HG02870 (cell line): ENCODE data around the gene TUBA1B.
"Not testable (repeated sequence)": the region's sequence is repeated elsewhere in the genome, so short reads cannot be mapped to it uniquely, and the experiment has no call there.

Experiments
- ATAC-seq: cut with Tn5 transposase; IDR thresholded peaks from one replicate; pipeline ENCODE4 v1.9.1; 2021; ENCODE audit warnings: mild to moderate bottlenecking, moderate library complexity; ENCODE audit not compliant: unreplicated experiment

Gene TUBA1B

DNA sequence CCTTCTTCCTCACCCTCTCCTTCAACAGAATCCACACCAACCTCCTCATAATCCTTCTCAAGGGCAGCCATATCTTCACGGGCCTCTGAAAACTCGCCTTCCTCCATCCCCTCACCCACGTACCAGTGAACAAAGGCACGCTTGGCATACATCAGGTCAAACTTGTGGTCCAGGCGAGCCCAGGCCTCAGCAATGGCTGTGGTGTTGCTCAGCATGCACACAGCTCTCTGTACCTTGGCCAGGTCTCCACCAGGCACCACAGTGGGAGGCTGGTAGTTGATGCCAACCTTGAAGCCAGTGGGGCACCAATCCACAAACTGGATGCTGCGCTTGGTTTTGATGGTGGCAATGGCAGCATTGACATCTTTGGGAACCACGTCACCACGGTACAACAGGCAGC, 3.2 kb downstream of the TUBA1B start:
- ATAC-seq = not testable (repeated sequence)

DNA sequence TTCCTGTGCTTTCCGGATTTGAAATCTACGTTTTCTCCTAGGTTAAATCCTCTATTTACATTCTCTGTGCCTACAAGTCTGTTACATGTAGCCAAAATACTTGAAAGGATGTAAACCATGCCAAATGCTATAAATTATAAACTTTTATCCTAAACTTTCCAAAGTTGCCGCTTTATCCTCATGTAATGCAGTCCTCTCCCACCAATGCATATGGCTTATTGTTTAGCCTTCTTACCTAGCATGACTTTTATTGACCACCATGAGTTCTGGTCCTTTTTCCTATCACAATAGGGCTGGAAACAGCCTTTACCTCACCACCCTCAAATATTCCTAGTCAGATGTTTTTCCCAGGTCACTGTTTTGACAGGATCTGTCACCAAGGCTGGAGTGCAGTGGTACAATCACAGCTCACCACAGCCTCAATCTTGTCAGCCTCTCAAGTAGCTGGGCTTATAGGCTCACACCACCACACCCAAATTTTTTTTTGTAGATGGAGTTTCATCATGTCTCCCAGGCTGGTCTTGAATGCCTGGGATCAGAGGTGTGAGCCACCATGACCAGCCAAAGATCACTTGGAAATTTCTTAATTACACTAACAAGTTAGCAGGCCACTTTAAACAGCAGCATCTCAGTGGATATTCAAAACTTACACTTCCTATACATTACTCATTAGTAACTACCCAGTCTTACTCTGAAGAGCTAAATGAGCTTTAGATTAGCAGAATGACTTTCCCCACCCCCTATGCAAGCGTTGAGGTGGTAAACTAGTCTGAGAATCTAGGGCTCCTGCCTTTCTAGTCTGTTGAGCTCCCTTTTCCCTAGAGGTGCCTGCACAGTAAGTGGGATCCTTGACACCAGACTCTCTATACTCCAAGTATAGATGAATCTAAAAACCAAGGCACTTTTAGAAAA, 4.1 kb downstream of the TUBA1B start:
- ATAC-seq = no peak

DNA sequence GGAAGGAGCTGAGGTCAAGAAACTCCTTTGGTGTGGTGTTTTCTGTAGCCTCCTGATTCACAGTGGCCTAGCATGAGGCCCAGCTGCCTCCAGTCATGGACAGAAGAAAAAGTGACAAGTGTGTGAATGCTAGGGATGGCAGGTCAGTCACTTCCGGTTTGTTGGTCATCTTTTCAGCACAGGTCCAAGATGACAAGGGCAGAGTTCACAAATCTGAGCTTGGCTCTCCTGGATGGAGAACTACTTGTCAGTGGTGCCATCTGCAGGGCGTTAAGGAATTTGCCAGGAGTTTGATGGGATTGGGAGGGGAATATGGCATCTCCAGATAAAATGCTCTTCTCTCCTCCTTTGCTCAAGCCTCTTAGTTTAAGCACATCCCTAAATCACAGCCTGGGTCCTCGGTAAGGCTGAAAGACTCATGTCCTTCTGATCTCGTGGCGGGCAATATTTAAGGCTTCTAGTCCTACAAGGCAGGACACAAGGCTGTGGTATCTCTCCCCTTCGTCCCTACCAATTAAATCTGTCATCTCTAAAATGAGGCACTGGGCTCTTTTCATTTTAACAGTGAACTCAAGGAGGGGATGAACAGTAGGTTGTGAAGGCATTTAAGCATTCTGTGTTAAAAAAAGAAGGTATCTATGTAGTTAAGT, 10.0 kb downstream of the TUBA1B start:
- no peak for ATAC-seq

DNA sequence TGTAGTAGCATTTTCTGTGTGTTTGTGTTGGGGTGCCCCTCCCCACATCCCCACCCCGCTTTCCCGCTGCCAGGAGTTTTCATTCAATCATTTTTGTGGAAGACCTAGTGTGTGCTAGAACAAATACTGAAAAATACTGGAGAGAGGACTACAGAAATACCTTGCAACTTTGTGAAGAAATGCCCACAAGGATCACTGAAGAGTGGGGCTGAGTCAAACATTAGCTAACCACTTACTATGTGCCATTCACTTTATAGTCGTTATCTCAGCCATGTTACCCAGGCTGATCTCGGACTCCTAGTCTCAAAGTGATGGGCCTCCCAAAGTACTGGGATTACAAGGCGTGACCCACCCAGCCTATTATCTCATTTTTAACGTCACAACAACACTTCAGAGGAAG, 20.0 kb downstream of the TUBA1B start:
- ATAC-seq = no peak

DNA sequence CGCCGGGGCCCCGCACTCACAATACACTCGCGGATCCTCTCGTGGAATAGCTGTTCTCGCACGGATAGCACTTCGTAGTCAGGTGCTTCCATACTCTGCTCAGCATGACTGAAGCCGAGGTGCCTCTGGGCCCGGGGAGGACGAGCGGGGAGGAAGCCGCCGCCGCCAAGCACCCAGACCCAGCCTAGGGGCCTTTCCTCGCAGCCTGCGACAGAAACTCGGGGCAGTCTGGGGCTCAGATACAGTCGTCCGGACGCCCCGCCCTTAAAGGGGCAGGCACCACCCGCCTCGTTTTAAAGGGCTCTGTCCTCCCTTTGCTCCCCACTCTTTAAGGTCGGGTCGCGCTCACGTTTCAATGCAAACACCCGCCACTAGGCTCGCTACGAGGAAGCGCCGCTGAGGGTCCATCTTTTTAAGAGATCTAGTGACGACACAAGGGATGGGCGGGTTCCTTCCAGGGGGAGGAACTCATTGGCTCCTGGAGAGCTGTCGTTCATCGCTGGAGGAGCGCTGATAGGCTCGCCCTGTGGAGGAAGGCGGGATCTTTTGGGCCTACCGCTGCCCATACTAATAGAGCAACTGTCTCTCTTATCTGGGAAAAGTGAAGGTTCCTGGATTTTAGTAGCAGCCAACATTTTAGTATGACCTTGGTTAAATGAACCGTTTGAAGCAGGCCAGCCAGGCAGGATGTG, 20.6 kb downstream of the TUBA1B start, which contains the start of gene LMBR1L:
TSS of gene LMBR1L (minus strand) at position 384 of the 692 bp plus-strand sequence. CDS start at position 92, 292 bp downstream.
- ATAC-seq = peak; percentile 96

DNA sequence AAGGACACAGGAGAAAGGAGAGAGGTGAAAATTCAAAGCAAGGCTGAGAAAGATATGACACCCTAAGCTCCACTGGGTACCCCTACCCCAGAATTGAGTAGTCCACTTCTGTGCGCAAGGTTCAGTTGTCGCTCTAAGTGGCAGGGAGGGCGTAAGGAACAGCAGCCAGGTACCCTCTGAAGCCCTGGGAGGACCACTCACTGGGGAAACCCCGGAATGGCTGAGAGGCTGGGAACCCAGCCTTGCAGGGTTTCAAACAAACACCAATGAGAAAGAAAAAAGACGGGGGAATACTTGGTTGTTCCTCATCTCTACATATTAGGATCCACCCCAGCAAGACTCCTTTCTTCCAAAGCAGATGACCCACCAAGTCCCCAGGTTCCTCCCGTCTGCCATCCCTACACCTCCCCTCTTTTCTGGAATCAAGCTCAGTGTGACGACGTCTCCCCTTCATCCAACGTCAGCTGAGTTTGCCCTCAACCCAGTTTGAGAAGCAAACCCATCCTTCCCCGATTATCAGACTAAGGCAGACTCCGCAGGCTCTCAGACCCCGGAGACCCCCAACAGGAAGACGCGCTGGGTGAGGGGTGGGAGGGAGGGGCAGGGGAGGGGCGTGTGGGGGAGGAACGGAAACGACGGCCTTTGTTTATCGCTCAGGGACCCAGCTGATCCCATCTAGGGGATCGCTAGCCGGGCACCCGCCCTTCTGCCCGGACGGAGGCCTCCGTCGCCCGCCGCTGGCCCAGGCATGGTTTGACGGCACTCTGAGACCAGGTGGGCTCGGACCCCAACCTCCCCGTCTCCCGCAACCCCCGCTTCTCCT, 21.3 kb downstream of the TUBA1B start:
- ATAC-seq = no peak

DNA sequence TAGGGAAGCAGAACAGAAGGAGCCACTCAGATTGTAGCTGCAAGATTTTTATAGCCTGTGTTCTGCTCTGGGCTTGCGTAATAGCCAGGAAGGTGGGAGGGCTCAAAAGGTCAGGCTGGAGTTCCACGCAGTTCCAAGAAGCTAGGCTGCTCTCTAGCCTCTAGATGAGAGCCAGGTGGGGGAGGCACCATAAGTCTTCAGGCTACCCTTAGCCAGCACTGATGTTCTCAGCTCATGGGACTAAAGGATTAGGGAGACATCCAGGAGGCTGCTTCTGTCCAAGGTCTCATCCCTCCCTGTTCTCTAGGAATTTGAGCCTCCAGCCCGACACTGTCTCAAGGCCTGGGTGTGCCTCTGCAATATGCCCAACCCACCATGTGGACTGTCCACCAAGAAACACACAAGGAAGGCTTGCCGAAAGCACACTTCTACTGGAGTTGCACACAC, 22.2 kb downstream of the TUBA1B start:
- no peak for ATAC-seq

DNA sequence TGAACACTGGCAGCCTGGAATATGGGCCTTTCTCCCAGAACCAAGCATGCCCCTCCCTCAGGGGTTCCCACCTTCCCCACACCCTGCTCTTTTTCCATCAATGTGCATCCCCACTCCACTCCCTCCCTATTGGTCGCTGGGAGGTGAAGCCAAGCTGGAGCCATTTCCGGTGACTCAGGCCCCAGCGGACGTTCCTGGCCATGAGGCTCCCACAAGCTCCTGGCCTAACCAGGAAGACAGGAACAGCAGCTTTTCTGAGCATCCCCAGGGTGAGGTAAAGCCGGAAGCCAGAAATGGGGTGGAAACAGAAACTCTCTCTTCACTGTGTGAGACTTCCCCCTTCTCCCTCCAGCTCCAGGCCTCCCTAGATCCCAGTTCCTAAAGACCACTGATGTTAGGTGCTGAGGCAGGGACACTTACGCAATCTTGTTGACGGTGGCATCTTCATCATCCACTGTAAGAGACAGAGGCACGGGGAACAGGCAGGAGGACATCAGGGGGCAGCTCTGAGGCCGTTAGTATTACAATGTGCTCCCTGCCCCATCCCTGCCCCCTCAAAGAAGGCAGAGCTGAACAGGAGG, 25.6 kb downstream of the TUBA1B start:
- ATAC-seq = no peak

DNA sequence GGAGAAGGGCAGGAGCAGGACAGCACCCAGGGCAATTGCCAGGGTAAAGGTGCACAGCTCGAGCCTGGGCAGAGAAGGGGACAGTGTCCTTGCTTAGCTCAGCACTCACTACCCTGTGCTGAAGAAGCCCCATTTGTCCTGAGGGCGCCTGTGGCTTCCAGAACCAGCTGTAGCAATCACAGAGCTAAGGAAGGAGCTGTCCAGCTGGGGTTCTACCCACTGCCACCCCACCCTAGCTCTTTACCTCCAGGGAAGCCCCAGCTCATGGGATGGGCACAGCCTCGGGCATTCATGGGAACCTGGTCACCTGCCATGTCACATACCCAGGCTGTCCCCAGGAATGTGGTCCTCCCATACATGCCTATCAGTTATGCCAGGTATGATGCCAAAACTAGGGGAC, 26.4 kb downstream of the TUBA1B start:
- no peak for ATAC-seq

DNA sequence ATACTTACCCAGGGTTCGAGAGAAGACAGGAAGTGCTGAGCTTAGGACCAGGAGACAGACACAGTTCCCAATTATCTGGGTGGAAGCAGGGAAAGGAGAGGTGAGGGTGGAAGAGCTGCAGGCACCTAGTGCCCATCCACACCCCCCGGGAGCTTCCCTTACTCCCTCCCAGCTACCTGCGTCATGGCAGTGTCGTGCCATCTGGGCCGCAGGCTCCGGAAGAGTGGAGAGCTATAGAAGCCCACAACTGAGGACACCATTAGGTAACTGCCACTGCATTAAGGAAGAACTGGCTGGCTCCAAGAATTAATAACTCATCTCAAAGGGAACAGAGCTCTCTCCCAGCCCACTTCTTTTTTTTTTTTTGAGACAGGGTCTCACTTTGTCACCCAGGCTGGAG, 30.8 kb downstream of the TUBA1B start:
- ATAC-seq = no peak

DNA sequence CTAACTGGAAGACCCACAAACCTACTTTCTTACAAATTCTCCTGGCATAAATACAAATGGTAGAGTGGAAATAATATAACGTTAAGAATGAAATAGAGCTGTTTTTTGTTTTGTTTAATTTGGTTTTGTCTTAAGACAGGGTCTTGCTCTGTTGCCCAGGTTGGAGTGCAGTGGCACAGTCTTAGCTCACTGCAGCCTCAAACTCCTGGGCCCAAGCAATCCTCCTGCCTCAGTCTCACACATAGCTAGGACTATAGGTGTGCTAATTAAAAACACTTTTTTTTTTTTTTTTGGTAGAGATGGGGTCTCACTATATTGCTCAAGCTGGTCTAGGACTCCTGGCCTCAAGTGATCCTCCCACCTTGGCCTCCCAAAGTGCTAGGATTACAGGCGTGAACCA, 32.5 kb downstream of the TUBA1B start:
- ATAC-seq = no peak

DNA sequence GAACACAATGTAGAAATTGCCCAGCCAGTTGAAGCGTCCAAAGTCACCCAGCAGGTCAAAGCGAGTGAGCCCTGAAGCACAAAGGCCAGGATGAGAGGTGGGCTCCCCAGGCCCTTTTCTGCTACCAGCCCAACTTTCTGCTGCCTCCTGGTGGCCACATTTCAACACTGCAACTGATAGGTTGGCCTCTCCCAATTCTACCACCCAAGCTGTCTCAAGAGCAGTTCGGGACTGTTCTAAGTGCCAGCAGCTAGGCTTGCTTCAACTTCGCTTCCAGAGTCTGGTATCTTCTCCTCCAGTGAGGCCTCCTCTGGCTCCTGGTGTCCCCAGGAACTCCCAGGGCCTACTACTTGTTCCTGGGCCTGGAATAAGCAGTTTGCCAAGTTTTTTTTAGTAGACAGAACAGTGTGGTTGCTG, 33.2 kb downstream of the TUBA1B start:
- ATAC-seq = no peak

DNA sequence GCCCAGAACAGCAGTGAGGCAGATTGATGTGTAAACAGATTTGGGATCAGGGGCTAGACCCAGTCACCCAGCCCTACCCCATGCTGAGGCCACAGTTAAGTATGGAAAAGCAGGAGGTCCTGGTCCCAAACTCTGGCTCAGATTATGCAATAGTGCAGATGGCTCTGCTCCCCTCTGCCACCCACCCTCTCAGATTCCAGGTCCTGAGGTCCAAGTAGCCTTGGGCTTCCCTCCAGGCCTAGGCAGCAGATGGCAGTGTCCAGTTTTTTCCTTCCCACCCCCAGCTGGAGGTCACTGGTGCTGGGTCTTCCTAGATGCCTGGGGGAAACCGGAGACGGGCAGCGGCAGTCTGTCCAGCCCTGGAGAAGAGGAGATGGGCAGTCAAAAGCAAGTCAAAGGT, 33.8 kb downstream of the TUBA1B start:
- no peak for ATAC-seq

DNA sequence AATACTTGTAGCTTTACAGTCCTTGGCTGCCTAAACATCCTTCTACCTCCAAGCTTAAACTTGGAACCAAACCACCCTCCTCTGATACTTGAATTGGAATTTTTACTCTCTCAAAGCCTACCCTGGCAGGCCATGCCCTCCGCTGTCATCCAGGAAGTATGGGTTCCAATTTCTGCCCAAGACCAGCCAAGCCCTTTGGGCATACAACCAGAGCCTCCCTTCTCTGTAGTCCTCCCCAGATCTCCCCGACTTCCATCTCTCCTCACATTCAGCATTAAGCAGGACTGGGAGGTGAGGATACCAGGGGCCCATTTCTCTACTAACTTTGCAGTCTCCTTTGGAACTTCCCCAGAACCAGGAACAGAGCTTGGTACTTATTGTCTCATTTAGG, 36.2 kb downstream of the TUBA1B start:
- ATAC-seq = no peak

DNA sequence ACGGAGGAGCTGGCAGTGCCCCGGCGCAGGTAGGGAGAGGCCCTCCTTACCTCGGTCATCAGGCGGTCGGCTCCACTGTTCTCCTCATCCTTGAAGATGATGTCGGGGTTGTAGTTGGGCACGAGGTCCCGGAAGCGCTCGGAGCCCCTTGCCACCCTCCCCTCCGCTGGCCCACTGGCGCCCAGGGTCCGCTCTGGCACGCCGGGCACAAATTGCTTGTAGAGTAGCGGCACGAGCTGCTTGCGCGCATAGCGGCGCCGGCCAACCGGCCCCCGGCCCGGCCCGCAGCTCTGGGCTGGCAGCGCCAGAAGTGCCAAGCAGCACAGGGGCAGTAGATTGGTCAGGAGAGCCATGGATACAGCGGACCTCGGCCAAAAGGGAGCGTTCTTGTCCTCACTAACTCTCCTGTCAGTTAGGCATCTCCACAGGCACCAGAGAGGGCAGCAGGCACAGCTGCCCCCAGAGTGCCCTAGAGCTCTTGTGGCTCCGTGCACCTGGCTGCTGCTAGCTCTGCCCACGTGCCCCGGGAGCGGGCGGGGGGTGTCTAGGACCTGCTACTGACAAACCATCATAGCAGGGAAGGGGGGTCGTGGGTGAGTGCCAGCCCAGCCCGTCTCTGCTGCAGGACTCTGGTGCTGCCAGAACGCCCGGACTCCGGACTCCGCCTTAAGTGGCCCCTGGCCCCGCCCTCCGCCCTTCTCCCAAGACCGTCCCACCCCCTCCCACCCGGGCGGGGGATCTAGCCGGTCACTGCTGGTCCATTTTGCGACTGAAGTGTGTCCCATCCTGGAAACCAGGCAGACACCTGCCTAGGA, 36.8 kb downstream of the TUBA1B start, which contains the start of gene DHH:
TSS of gene DHH (minus strand) at position 642 of the 815 bp plus-strand sequence. CDS start at position 353, 289 bp downstream.
- ATAC-seq = no peak

DNA sequence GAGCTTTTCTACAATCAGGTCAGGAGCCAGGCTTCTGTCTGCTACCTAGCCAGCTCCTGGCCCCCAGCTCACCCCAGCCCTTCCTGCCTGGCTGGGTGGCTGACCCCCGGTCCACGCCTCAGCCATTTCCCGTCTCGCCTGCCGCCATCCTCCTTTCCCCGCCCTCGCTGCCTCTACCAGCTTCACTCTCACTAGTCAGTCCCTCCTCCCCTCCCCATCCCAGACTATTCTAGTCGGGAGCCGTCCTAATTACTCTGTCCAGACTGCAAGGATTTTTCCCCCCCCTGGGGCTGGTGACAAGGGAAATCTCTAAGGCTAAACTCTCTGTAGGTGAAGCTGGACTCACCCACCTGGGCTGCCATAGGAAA, 37.4 kb downstream of the TUBA1B start:
- no peak for ATAC-seq

DNA sequence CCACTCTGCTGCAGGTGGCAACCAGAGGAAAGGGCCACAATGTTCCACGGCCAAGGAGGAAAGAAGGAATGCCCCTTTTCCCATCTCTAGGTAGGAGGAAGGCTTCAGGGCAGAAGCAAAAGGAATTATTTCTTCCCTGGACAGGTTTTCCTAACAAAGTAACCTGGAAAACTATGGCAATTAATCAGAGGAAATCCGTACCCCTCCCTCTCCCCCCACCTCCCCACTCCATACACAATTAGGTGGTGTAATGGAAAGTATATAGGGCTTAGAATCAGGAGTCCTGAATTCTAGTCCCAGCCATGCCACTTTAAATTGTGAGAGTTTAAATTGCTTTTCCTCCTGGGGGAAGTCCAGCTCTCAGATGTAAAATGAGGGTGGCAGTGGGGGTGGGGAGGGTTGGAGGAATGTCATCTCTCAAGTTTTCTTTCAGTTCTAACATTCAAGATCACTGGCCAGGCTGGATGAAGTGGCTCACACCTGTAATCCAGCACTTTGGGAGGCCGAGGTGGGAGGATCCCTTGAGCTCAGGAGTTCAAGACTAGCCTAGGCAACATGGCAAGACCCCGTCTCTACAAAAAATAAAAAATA, 38.3 kb downstream of the TUBA1B start:
- no peak for ATAC-seq

DNA sequence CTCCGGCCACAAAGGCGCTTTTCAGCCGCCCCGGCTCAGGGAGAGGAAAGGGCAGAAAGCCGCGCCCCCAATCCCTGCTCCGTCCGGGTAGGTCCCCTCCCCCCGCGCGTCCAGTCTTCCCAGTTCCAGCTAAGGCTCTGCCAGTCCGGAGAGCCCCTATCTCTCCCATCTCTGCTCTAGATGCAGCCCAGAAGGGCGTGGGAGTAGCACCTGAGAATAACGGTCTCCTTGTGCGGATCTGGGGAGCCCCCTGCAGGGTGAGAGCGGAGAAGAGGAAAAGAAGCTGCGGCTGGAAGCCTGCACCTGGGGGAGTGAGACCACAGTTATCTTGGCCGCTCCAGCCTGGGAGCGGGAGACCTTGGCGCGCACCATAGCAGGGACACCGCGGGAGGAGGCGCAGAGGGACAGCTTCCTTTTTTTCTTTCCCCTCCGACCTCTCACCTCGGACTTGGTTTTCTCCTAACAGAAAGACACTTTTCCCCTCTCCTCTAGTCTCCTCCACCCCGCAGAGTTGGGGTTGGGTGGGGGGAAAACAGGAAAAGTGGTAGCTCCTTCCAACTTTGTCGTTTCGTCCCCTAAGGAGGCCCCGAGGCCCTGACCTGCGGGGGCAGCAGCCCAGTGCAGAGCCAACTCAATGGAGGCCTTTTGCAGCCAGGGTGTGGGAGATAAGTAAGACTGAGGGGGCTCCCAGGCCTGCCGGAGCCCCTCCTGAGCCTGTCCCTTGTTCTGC, 38.9 kb downstream of the TUBA1B start:
- no peak for ATAC-seq

DNA sequence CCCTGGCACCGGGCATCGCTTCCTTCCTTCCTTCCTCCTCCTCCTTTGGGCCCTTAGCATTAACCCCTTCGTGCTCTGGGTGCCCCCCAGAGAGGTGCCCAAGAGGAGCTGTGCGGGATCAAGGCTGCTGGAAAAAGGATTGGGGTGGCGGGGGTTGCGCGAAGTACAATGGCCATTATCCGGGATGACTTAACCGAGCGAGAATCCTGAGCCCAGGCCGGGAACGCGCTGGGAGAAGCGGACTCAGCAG, 39.4 kb downstream of the TUBA1B start:
- no peak for ATAC-seq
